Muscle layer of duodenum (tissue), 2 donors: ENCODE results near the gene ABCA2.
A peak's percentile ranks its signal among the peaks of the same experiment; 100 is the strongest.
"Not testable (repeated sequence)": the region's sequence is repeated elsewhere in the genome, so short reads cannot be mapped to it uniquely, and the experiment has no call there.

ENCODE experiments used
- H3K27ac ChIP-seq: one replicate; pipeline ENCODE4 v1.7.0; 2013; ENCODE audit warnings: mild to moderate bottlenecking, low read length
- H3K27me3 ChIP-seq: one replicate; pipeline ENCODE4 v1.7.0; 2013; ENCODE audit warnings: low read depth, mild to moderate bottlenecking, control low read depth, low read length
- H3K36me3 ChIP-seq, 2 donors: one replicate each; pipeline ENCODE4 v1.7.0; 2013; ENCODE audit warnings: low read length in 2 of 2, control low read depth in 1 of 2, mild to moderate bottlenecking in 1 of 2; ENCODE audit not compliant: insufficient read depth in 2 of 2, control insufficient read depth in 1 of 2
- H3K4me1 ChIP-seq, 2 donors: one replicate each; pipeline ENCODE4 v1.7.0; 2013; ENCODE audit warnings: low read length in 2 of 2, mild to moderate bottlenecking in 2 of 2, control low read depth in 1 of 2, moderate library complexity in 1 of 2; ENCODE audit not compliant: insufficient read depth in 2 of 2, control insufficient read depth in 1 of 2
- H3K4me3 ChIP-seq, 2 donors: one replicate each; pipeline ENCODE4 v1.7.0; 2013; ENCODE audit warnings: low read length in 2 of 2, low read depth in 1 of 2, mild to moderate bottlenecking in 1 of 2
- H3K9me3 ChIP-seq, 2 donors: one replicate each; pipeline ENCODE4 v1.7.0; 2013; ENCODE audit warnings: low read length in 2 of 2, control low read depth in 1 of 2, mild to moderate bottlenecking in 1 of 2; ENCODE audit not compliant: control insufficient read depth in 1 of 2
- donor health status: healthy.

ABCA2 gene

DNA sequence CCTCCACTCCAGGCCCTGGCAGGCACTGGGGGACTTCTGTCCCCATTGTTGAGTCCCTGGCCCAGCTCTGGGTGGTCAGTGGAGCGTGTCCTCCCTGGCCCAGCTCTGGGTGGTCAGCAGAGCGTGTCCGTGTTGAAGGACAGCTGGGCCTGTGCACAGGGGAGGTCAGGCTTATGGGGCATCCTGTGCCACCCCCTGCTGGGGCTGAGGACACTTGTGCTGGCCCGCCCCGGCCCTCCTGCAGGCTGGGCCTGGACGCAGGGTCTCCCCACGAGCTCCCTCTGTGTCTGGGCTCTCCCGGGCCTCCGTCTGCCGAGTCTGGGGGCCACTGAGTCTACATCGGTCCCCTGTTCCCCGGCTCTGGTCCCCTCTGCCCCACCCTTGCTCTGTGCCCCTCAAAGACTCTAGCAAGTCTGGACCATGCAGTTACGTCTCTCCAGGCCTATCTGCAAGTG lies 20.2 kb downstream of the ABCA2 start:
- Histone ChIP-seq H3K27ac (no peak overlapping the region), H3K36me3 (peaks cover 0 to 36% of the 10 kb centered on the region in 2 donors), H3K9me3 (no peaks in the 10 kb centered on the region), H3K4me3 (no peak overlapping the region), H3K27me3 (no peaks in the 10 kb centered on the region), H3K4me1 (peaks cover 0 to 6% of the 10 kb centered on the region in 2 donors)

DNA sequence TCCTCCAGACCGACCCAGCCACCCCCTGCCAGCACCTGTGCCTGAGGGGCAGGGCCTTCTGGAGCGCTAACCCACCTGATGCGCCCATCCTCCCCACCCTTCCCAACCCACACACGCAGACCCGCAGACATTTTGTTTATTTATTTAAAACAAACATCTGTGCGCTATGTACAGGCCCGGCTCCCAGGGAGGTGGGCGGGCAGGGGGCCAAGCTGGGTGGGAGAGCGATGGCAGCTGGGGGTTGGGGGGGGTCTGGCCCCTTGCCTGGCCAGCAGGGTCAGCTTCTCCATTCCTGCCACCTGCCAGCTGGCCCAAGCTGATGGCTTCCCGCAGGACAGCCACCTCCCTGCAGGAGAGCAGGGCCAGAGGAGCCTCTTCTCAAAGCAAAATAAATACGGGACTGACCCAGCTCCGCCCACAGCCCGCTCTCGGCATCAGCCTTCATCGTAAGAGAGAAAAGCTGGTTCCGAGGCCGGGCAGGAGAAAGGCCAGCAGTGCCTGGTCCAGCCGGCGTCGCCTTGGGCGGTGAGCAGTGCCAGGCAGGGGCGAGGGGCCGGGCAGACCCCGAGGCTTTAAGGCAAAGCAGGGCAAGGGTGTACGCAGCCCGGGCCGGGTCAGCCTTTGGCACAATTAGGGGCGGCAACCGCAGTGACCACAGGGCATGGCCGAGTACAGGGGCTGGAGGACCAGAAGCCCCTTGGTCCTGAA lies 20.8 kb downstream of the ABCA2 start:
- peaks cover 0 to 6% of the 10 kb centered on the region in 2 donors for H3K4me1 ChIP-seq
- no peak overlapping the region for H3K4me3 ChIP-seq
- no peaks in the 10 kb centered on the region for H3K27me3 ChIP-seq
- H3K36me3 ChIP-seq = peaks cover 0 to 30% of the 10 kb centered on the region in 2 donors
- H3K9me3 ChIP-seq = no peaks in the 10 kb centered on the region
- H3K27ac ChIP-seq = no peak overlapping the region

DNA sequence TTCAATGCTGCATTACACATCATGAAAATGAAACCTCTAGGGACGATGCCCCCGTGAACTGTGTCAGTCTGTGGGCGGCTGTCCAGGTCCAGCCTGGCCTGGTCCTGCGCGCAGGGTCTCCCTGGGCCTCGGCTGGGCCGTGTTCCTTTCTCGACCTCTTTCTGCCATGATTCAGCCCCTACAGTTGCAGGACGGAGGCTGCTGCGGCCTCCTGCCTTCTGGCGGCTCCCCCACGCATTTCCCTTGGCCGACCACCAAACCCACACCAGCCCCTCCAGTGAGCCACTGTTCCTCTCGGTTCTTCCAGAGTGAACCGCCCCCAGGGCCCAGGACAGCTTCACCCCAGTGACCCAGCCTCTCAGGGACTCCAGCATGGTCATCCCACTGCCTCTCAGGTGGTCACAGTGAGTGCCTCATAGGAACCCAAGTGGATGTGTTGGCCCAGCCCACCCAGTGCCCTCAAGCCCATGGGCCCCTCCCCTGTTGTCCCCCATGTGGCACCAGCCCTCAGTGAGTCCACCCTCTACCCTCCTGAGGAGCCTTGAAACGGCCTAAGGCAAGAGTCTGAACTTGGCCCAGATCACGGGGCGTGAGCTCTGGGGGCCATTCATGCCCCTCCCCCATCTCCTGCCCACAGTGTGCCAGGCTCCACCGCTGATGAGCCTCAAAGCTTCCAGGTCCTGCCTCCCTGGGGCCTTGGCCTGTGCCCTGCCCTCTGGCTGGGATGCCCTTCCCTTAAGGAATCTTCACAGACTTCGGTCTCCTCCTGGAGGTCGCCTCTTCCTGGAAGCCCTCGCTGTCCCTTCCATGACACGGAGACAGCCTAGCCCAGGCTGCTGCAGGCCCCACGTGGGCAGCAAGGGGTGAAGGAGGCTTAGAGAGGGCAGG lies 21.7 kb downstream of the ABCA2 start:
- H3K4me3 ChIP-seq = no peak overlapping the region
- peaks cover 0 to 6% of the 10 kb centered on the region in 2 donors for H3K4me1 ChIP-seq
- no peaks in the 10 kb centered on the region for H3K9me3 ChIP-seq
- H3K27me3 ChIP-seq = no peaks in the 10 kb centered on the region
- peaks cover 0 to 23% of the 10 kb centered on the region in 2 donors for H3K36me3 ChIP-seq
- H3K27ac ChIP-seq = no peak overlapping the region

DNA sequence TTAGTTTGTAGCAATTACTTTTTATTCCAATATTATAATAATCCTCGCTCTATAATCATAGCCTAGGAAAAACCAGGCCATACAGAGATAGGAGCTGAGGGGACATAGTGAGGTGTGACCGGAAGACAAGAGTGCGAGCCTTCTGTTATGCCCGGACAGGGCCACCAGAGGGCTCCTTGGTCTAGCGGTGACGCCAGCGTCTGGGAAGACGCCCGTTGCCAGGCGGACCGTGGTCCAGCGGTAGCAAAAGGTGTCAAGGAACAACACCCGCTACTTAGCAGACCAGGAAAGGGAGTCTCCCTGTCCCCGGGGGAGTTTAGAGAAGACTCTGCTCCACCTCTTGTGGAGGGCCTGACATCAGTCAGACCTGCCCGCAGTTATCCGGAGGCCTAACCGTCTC lies 23.8 kb downstream of the ABCA2 start:
- not testable (repeated sequence) for H3K4me3 ChIP-seq, H3K4me1 ChIP-seq, H3K36me3 ChIP-seq, H3K27me3 ChIP-seq, H3K9me3 ChIP-seq, H3K27ac ChIP-seq

DNA sequence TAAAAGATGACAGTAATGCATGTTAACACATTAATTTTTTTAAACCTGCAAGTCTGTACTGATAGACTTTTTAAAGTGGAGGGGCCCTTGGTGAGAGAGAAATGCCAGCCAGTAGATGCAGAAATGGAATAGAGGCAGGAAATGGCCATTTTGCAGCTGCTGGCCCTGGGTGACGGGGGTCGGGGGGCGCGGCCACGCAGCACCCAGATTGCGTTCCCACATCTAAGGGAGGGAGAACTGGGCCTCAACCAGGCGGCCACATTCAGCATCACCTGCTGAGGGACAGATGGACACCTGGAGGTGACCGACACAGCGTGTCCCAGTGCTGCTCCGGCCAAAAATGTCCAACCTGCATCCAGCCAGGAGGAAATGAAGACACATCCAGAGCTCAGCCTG lies 25.4 kb downstream of the ABCA2 start:
- Histone ChIP-seq H3K27ac (no peak overlapping the region), H3K9me3 (no peaks in the 10 kb centered on the region), H3K27me3 (no peaks in the 10 kb centered on the region), H3K4me3 (no peak overlapping the region), H3K4me1 (peaks cover 0 to 5% of the 10 kb centered on the region in 2 donors), H3K36me3 (no peaks in the 10 kb centered on the region)

DNA sequence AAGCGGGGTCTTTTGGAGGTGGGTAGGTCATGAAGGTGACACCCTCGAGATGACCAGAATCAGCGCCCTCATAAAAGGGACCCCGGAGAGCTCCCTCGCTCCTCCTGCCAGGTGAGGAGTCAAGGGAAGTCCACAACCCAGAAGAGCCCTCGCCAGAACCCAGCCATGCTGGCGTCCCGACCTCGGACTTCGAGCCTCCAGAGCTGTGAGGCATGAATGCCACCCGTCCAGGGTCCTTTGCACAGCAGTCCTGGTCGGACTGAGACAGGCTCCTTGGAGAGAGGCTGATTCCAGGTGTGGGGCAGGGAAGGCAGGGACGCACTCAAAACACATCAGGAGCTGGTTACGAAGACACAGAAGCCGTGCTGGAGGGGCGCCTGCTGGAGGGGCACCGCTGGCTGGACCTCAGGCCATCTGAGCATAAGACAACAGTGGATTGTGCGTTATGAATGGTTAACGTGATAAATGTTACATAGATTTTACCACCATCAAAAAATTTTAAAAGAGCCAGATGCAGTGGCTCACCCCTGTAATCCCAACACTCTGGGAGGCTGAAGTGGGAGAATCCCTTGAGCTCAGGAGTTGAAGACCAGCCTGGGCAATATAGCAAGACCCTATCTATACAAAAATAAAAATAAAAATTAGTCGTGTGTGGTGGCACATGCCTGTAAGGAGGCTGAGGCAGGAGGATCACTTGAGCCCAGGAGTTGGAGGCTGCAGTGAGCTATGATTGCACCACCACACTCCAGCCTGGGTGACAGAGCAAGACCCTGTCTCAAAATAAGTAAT lies 26.0 kb downstream of the ABCA2 start:
- Histone ChIP-seq H3K27me3 (no peaks in the 10 kb centered on the region), H3K27ac (no peak overlapping the region), H3K4me3 (no peak overlapping the region), H3K4me1 (peaks cover 0 to under 1% of the 10 kb centered on the region in 2 donors), H3K9me3 (no peaks in the 10 kb centered on the region), H3K36me3 (no peaks in the 10 kb centered on the region)

DNA sequence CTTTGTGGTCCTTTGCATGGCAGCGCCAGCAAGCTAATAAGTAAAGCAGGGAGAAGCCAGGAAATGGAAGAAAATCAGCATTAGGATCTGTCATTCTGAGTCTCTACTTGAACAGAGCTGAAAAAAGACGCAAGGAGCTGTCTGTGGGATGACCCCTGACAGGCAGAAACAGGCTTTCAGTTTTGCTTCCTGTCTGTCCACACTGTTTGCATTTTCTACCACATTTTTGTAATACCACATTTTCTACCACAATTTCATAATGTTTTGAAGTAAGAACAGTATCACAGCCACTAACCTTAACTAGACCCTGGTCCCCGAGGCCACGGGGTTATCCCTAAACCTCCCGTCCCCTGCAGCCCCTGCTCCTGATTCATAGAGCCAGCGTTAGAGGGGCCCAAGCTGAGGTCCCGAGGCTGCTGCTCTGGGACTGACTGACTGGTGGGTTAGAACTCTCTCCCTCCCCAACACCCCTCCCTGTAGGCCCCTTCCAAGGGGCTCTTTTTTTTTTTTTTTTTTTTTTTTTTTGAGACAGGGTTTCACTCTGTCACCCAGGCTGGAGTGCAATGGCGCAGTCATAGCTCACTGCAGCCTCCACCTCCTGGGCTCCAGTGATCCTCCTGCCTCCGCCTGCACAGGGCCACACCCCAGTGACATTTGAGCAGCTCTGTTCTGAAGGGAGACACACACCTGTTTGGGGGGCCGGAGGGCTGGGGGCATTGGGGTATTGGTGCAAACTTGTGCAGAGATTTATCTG lies 27.7 kb downstream of the ABCA2 start:
- peaks cover 5% of the 10 kb centered on the region for H3K27me3 ChIP-seq
- H3K4me3 ChIP-seq = no peak overlapping the region
- peaks cover 0 to 17% of the 10 kb centered on the region in 2 donors for H3K4me1 ChIP-seq
- H3K36me3 ChIP-seq = no peaks in the 10 kb centered on the region
- no peaks in the 10 kb centered on the region for H3K9me3 ChIP-seq
- no peak overlapping the region for H3K27ac ChIP-seq

DNA sequence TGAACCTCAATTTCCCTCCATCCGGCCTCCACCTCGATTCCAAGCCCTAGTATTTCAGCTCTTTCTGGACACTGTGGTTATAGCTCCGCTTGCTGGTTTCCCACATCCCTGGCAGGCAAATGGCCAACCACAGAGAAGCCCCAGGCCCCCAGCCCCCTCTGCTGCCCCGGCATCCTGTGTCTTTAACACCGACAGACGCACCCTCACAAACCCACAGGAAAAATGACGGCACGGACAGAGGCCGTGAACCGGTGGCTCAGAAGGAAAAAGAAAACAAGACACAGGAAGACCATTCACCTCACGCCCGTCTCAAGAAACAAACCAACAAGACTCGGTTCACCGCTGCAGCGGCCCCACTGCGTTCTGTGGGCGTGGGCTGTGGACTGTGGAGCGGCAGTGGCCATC lies 30.2 kb downstream of the ABCA2 start:
- H3K36me3 ChIP-seq = peaks cover 0 to 7% of the 10 kb centered on the region in 2 donors
- H3K4me1 ChIP-seq = peaks cover 0 to 33% of the 10 kb centered on the region in 2 donors
- no peak overlapping the region for H3K4me3 ChIP-seq
- no peak overlapping the region for H3K27ac ChIP-seq
- H3K9me3 ChIP-seq = no peaks in the 10 kb centered on the region
- H3K27me3 ChIP-seq = peaks cover 5% of the 10 kb centered on the region

DNA sequence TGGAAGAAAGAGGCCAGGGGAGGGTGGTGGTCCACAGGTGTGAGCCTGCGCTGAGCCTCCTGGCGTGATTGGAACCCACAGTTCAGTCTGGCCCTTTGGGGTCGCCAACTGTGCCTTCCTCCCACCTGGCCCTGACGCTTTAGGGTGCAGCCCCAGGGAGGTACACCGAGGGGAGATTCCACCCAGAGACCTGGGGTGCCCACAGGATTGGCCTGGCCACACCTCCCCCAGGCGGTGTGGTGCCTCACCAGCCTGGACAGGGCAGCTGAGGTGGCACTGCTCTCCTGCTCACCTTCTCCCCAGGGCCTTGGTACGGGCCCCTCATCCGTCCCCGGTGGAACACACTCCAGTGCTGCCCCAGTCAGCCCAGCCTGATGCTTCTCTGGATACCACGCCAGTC lies 30.7 kb downstream of the ABCA2 start:
- Histone ChIP-seq H3K9me3 (no peaks in the 10 kb centered on the region), H3K4me1 (peaks cover 0 to 36% of the 10 kb centered on the region in 2 donors), H3K4me3 (no peak overlapping the region), H3K36me3 (peaks cover 0 to 7% of the 10 kb centered on the region in 2 donors), H3K27me3 (peaks cover 5% of the 10 kb centered on the region), H3K27ac (no peak overlapping the region)

DNA sequence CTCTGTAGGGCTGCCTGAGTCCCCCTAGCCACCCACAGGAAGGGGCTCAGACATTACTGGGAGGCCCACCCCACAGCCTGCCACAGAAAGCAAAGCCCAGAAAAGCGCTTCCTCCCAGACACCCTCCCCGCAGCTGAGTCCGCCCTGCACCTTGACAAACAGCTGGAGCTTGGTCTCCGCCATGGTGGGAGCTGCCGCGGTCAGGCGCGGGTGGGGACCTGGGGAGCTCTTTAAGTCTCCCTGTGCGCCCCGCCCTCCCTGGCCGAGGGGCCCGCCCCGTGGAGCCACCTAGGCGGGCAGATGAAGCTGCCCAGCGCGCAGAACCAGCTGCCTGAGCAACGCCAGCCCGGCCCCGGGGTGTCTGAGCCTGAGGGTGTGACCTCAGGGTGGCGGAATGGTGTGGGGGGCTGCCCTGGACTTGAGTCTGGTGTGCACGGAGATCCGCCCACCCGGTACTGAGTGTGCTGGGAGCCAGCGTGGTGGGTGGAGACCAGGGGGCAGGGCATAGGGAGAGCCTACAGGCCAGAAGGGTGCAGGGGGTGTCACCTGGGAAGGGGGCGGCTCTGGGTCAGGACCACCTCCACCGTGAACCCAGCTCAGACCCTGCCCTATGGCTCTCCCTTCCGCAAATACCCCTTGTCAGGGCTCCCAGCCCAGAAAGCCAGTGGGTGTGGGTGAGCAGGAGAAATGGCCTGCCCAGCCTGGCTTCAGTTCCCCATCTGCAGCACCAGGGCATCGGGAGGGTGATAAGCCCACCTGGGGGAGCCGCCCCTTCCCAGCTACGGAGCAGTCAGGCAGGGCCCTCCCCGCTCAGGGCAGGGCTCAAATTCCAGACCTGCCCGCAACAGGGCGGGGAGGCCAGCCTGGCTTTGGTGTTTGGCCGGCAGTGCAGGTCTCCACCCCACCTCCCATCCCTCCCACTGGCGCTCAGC lies 31.4 kb downstream of the ABCA2 start, which contains the start of gene CLIC3:
TSS of gene CLIC3 (minus strand) at position 208 of the 932 bp plus-strand sequence. CDS start at position 183, 25 bp downstream.
- peaks cover 0 to 36% of the 10 kb centered on the region in 2 donors for H3K4me1 ChIP-seq
- no peak within 1 kb of the TSS for H3K27ac ChIP-seq
- H3K9me3 ChIP-seq = no peaks in the 10 kb centered on the region
- H3K27me3 ChIP-seq = peaks cover 5% of the 10 kb centered on the region
- H3K4me3 ChIP-seq = peak within 1 kb of the TSS; percentile 16 to 33
- H3K36me3 ChIP-seq = peaks cover 0 to 7% of the 10 kb centered on the region in 2 donors
